Common myeloid progenitor, CD34-positive (primary cell): ENCODE results near the gene CFAP410.

Experiments used
- CTCF ChIA-PET: fragments of 350-600 bp; sonication (Branson Sonifier 250); formaldehyde crosslinking; loops from one replicate; lab custom pipeline; 2021; ENCODE audit warnings: antibody characterized with exemption; lab: Charles Lee
- POLR2A ChIA-PET: fragments of 350-600 bp; sonication (Branson Sonifier 250); formaldehyde crosslinking; loops from one replicate; lab custom pipeline; 2021; ENCODE audit warnings: antibody characterized with exemption; lab: Charles Lee
- DNase-seq, 3 donors: peaks; one replicate each; pipeline versions ENCODE4 v3.0.0 to v3.0.0-alpha.2; 2013
- H3K27ac ChIP-seq, 2 experiments: 1 replicate in 1 of 2; 2 replicates in 1 of 2; pipeline ENCODE4 v1.7.0; 2013; ENCODE audit warnings: inconsistent platforms in 2 of 2, low read length in 2 of 2, mild to moderate bottlenecking in 2 of 2, low read depth in 1 of 2, moderate library complexity in 1 of 2; ENCODE audit not compliant: severe bottlenecking in 2 of 2, insufficient read depth in 1 of 2, poor library complexity in 1 of 2
- H3K27me3 ChIP-seq, 5 experiments: replicated peaks in 2 of 5; 1 replicate in 3 of 5; 2 replicates in 2 of 5; pipeline versions ENCODE4 v1.6.1 to v1.7.0; 2013; ENCODE audit warnings: low read length in 4 of 5, mild to moderate bottlenecking in 2 of 5, moderate library complexity in 2 of 5, inconsistent platforms in 1 of 5; ENCODE audit not compliant: insufficient read depth in 5 of 5, control insufficient read depth in 4 of 5
- H3K36me3 ChIP-seq, 4 experiments: 1 replicate in 2 of 4; 2 replicates in 2 of 4; pipeline versions ENCODE4 v1.6.1 to v1.7.0; 2013; ENCODE audit warnings: low read length in 3 of 4, control low read depth in 1 of 4, mild to moderate bottlenecking in 1 of 4; ENCODE audit not compliant: control insufficient read depth in 4 of 4, insufficient read depth in 4 of 4
- H3K4me1 ChIP-seq, 4 experiments: 1 replicate in 3 of 4; 2 replicates in 1 of 4; pipeline versions ENCODE4 v1.6.1 to v1.7.1; 2013; ENCODE audit warnings: low read length in 3 of 4, mild to moderate bottlenecking in 3 of 4, control low read depth in 1 of 4, inconsistent platforms in 1 of 4, moderate library complexity in 1 of 4; ENCODE audit not compliant: control insufficient read depth in 4 of 4, insufficient read depth in 4 of 4; ENCODE audit errors: control extremely low read depth in 1 of 4
- H3K4me3 ChIP-seq, 7 experiments: 1 replicate in 4 of 7; 2 replicates in 3 of 7; pipeline versions ENCODE4 v1.5.1 to v1.7.0; 2013; ENCODE audit warnings: mild to moderate bottlenecking in 7 of 7, low read length in 6 of 7, moderate library complexity in 6 of 7, inconsistent platforms in 2 of 7, low read depth in 2 of 7, control low read depth in 1 of 7; ENCODE audit not compliant: insufficient read depth in 4 of 7, control insufficient read depth in 1 of 7; ENCODE audit errors: extremely low read depth in 1 of 7
- H3K9me3 ChIP-seq, 5 experiments: 1 replicate in 4 of 5; 2 replicates in 1 of 5; pipeline versions ENCODE4 v1.6.1 to v1.7.1; 2013; ENCODE audit warnings: low read length in 4 of 5, mild to moderate bottlenecking in 2 of 5, inconsistent platforms in 1 of 5, low read depth in 1 of 5, moderate library complexity in 1 of 5; ENCODE audit not compliant: control insufficient read depth in 4 of 5, insufficient read depth in 2 of 5; ENCODE audit errors: control extremely low read depth in 1 of 5
- WGBS: methylation state at CpG from one replicate; pipeline ENCODE4 v1.1.5; 2013; ENCODE audit not compliant: insufficient coverage; 5-methylcytosine and 5-hydroxymethylcytosine counted together

Gene CFAP410

GRCh38 chr21:44299085-44299457 is 40.1 kb downstream of the CFAP410 start:
- WGBS: 12% methylated on average over 3 of the region's 10 CpGs
- Histone ChIP-seq H3K4me1 (peaks cover 7 to 73% (median 63%) of the 10 kb centered on the region in 4 experiments), H3K9me3 (no peaks in the 10 kb centered on the region), H3K27me3 (no peaks in the 10 kb centered on the region), H3K27ac (peak overlapping the region in 1 of 2 experiments; percentile 73), H3K4me3 (peak overlapping the region; percentile 39 to 84 (median 77)), H3K36me3 (peaks cover 0 to 2% (median 0%) of the 10 kb centered on the region in 4 experiments)
- POLR2A ChIA-PET: no interaction called here
- CTCF ChIA-PET: interaction anchor here (1.8 to 2.3 kb wide), 3 partner anchors 12 to 44 kb away, joined by 6 to 10 read pairs (median 6); partner anchors contain the start of gene AIRE
- peak; percentile 35 to 71 (median 52) for DNase-seq

GRCh38 chr21:44298301-44298700 is 40.9 kb downstream of the CFAP410 start:
- Histone ChIP-seq H3K27ac (no peak overlapping the region), H3K36me3 (no peaks in the 10 kb centered on the region), H3K4me3 (no peak overlapping the region), H3K9me3 (no peaks in the 10 kb centered on the region), H3K4me1 (peaks cover 7 to 70% (median 63%) of the 10 kb centered on the region in 4 experiments), H3K27me3 (no peaks in the 10 kb centered on the region)
- ChIA-PET CTCF (interaction anchor here (0.8 to 2.3 kb wide), 11 partner anchors 11 to 283 kb away, joined by 3 to 10 read pairs (median 4); partner anchors contain the start of gene AIRE), POLR2A (no interaction called here)
- WGBS: 90% methylated on average over 2 of the region's 2 CpGs
- DNase-seq: peak in 2 of 3 donors; percentile 64 to 67

GRCh38 chr21:44297525-44298290 is 41.5 kb downstream of the CFAP410 start:
- POLR2A ChIA-PET: no interaction called here
- H3K27ac ChIP-seq: no peak overlapping the region
- H3K36me3 ChIP-seq: no peaks in the 10 kb centered on the region

GRCh38 chr21:44296916-44297315 is 42.3 kb downstream of the CFAP410 start:
- no peak overlapping the region for H3K4me3 ChIP-seq
- no peak overlapping the region for H3K27ac ChIP-seq
- DNase-seq: no peak
- H3K9me3 ChIP-seq: no peaks in the 10 kb centered on the region
- CTCF ChIA-PET: interaction anchor here (0.6 to 4.0 kb wide), 9 partner anchors 10 to 281 kb away, joined by 3 to 16 read pairs (median 5); partner anchors contain the start of gene AIRE
- 90% methylated on average over 13 of the region's 13 CpGs for WGBS
- H3K27me3 ChIP-seq: no peaks in the 10 kb centered on the region
- H3K4me1 ChIP-seq: peaks cover 7 to 60% (median 54%) of the 10 kb centered on the region in 4 experiments
- H3K36me3 ChIP-seq: no peaks in the 10 kb centered on the region
- POLR2A ChIA-PET: no interaction called here

More at GRCh38 chr21:44297525-44298290, 41.5 kb downstream of the CFAP410 start:
- CTCF ChIA-PET: interaction anchor here (0.8 to 4.0 kb wide), 12 partner anchors 11 to 282 kb away, joined by 3 to 16 read pairs (median 4); partner anchors contain the start of gene AIRE
- peak; percentile 80 to 85 (median 83) for DNase-seq
- H3K4me3 ChIP-seq: peak overlapping the region in 4 of 7 experiments; percentile 19 to 44 (median 24)
- 9% methylated on average over 11 of the region's 22 CpGs for WGBS
- H3K4me1 ChIP-seq: peaks cover 7 to 68% (median 62%) of the 10 kb centered on the region in 4 experiments
- no peaks in the 10 kb centered on the region for H3K9me3 ChIP-seq
- no peaks in the 10 kb centered on the region for H3K27me3 ChIP-seq

GRCh38 chr21:44296103-44296519 is 43.1 kb downstream of the CFAP410 start:
- Histone ChIP-seq H3K36me3 (no peaks in the 10 kb centered on the region), H3K4me1 (peaks cover 7 to 52% (median 47%) of the 10 kb centered on the region in 4 experiments), H3K27ac (no peak overlapping the region), H3K27me3 (no peaks in the 10 kb centered on the region), H3K9me3 (no peaks in the 10 kb centered on the region), H3K4me3 (no peak overlapping the region)
- no peak for DNase-seq
- CTCF ChIA-PET: interaction anchor here (0.6 to 4.0 kb wide), 3 partner anchors 14 to 232 kb away, joined by 3 to 16 read pairs (median 3); no protein-coding TSS in a partner anchor
- POLR2A ChIA-PET: no interaction called here
- 77% methylated on average over 10 of the region's 12 CpGs for WGBS

GRCh38 chr21:44295646-44296045 is 43.5 kb downstream of the CFAP410 start:
- POLR2A ChIA-PET: no interaction called here
- no peak overlapping the region for H3K4me3 ChIP-seq
- H3K27ac ChIP-seq: no peak overlapping the region
- DNase-seq: peak in 1 of 3 donors; percentile 31
- H3K27me3 ChIP-seq: no peaks in the 10 kb centered on the region
- CTCF ChIA-PET: interaction anchor here (1.1 to 4.0 kb wide), 2 partner anchors 14 to 28 kb away, joined by 3 to 16 read pairs; no protein-coding TSS in a partner anchor
- 31% methylated on average over 3 of the region's 10 CpGs for WGBS
- peaks cover 7 to 47% (median 42%) of the 10 kb centered on the region in 4 experiments for H3K4me1 ChIP-seq
- no peaks in the 10 kb centered on the region for H3K9me3 ChIP-seq
- H3K36me3 ChIP-seq: no peaks in the 10 kb centered on the region
